ENCODE measurements around the gene AHDC1. TPM values are rescaled to one million over a fixed set of nuclear protein-coding genes. Genes with fewer than 3 reads are reported as not detected.

AHDC1 gene
- total and polyA plus RNA-seq, 2 of the 13 experiments (the other 11 are each of a cell fraction or from before 2014, with no cell fraction given) = 1.0 to 2.7 TPM

DNA sequence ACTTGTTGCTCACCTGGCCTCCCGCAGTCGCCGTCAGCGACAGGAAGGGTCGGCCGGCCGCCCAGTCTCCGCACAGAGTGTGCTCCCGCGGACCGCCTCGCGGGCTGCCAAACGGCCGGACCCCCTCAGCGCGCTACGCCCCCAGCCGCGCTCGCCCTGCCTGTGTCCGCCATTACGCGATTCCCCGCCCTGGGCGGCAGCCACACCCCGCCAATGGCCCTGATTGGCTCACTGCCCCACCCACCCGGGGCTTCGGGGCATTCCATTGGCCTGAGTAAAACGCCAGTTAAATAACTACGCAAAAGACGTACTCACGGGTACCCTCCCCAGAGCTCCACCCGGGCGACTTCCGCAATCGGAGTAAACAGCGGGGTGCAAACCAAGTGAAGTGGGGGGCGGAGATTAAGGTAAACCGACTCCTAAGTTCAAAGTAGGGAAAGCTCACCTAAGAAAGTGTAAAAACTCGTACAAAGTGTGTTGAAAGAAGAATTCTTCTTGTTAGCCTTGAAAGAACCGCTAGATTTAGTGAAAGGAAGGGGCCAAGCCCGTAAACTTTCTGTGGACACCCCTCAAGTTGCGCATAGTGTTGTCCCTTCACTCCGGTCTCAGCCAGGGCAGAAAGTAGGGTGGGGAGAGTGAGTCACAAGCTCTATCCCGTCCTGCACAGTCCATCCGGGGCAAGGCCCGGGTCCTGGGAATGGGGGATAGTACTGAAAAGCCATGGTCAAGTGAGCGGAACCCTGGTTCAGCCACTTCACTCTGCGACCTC is 113.8 kb downstream of the AHDC1 start, which contains the start of gene WASF2 (continued):
- TF ChIP-seq PRDM4 (CRISPR knock-in tag; IDR thresholded peaks at IDR 0.05; ENCODE audit: borderline replicate concordance) (no peak), ASH2L (IDR thresholded peaks at IDR 0.05; ENCODE audit: insufficient read length, low read depth, low read length) (peak; percentile 55), ZNF746 (CRISPR knock-in tag; IDR thresholded peaks at IDR 0.05) (no peak), CC2D1A (CRISPR knock-in tag; IDR thresholded peaks at IDR 0.05) (no peak), GTF2F1 (IDR thresholded peaks at IDR 0.05; ENCODE audit: low read length) (no peak), ZFP1 (CRISPR knock-in tag; IDR thresholded peaks at IDR 0.05) (no peak), SKIL (CRISPR knock-in tag; IDR thresholded peaks at IDR 0.05; ENCODE audit: borderline replicate concordance) (peak; percentile 50; the same call in 1 of the 2 replicates), NFATC3 (CRISPR knock-in tag; IDR thresholded peaks at IDR 0.05) (no peak), IKZF1 (IDR thresholded peaks at IDR 0.05) (no peak), CENPBD1 (CRISPR knock-in tag; IDR thresholded peaks at IDR 0.05; ENCODE audit: borderline replicate concordance, low read depth) (no peak), MBNL3 (CRISPR knock-in tag; conservative IDR thresholded peaks at IDR 0.05) (no peak), HDAC6 (IDR thresholded peaks at IDR 0.05; ENCODE audit: low read depth, low read length) (no peak), ZBTB26 (CRISPR knock-in tag; IDR thresholded peaks at IDR 0.05; ENCODE audit: borderline replicate concordance) (no peak), ZBTB20 (CRISPR knock-in tag; IDR thresholded peaks at IDR 0.05; ENCODE audit: borderline replicate concordance, low read depth) (no peak; the same call in 1 of the 2 replicates), ZNF569 (CRISPR knock-in tag; IDR thresholded peaks at IDR 0.05; ENCODE audit: borderline replicate concordance) (no peak), IRX3 (CRISPR knock-in tag; IDR thresholded peaks at IDR 0.05; ENCODE audit: borderline replicate concordance, low read depth) (0 out of 2 replicates have a peak, but pooled peaks have one; percentile 67), GLMP (CRISPR knock-in tag; IDR thresholded peaks at IDR 0.05; ENCODE audit: borderline replicate concordance) (no peak), FOXK1 (CRISPR knock-in tag; IDR thresholded peaks at IDR 0.05; ENCODE audit: borderline replicate concordance, low read depth) (peak; percentile 88; the same call in 1 of the 2 replicates), ZNF207 (IDR thresholded peaks at IDR 0.05; ENCODE audit: borderline replicate concordance) (no peak), SRSF9 (IDR thresholded peaks at IDR 0.05; ENCODE audit: borderline replicate concordance, insufficient read depth, low read depth, low read length, poor library complexity, severe bottlenecking) (no peak)
- TF ChIP-seq, protein P1, sequence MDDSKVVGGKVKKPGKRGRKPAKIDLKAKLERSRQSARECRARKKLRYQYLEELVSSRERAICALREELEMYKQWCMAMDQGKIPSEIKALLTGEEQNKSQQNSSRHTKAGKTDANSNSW (CRISPR knock-in tag; IDR thresholded peaks at IDR 0.05; ENCODE audit: borderline replicate concordance) = no peak; the same call in 1 of the 2 replicates

All from HepG2 (cell line).